HFF-Myc (cell line): ENCODE measurements around the gene CHMP5.

Experiments used
- DNase-seq: peaks from one replicate; pipeline ENCODE4 v3.0.0-alpha.2; 2011; ENCODE audit warnings: low read depth; ENCODE audit errors: extremely low read depth
- H3K4me3 ChIP-seq: replicated peaks from 2 replicates; pipeline ENCODE4 v1.5.1; 2011; ENCODE audit warnings: low read depth, mild to moderate bottlenecking, control low read depth, low read length
- CTCF ChIP-seq: IDR thresholded peaks from 2 replicates; pipeline ENCODE4 v1.5.1; 2012; ENCODE audit warnings: mild to moderate bottlenecking, low read depth, low read length, control low read depth; ENCODE audit errors: missing control alignments

The CHMP5 gene

GRCh38 chr9:33227008-33227398 lies 37.8 kb upstream of the CHMP5 start:
- no peak overlapping the region for H3K4me3 ChIP-seq
- DNase-seq: no peak
- no peak for TF ChIP-seq CTCF

- DNase-seq: no peak
- no peak for TF ChIP-seq CTCF
- no peak overlapping the region for H3K4me3 ChIP-seq
These were observed 37.1 kb upstream of the CHMP5 start for GRCh38 chr9:33227741-33228140.

GRCh38 chr9:33228606-33229005 lies 36.2 kb upstream of the CHMP5 start:
- no peak overlapping the region for H3K4me3 ChIP-seq
- no peak for DNase-seq
- TF ChIP-seq CTCF: no peak

GRCh38 chr9:33229359-33230114 lies 35.3 kb upstream of the CHMP5 start:
- no peak for DNase-seq
- H3K4me3 ChIP-seq: no peak overlapping the region
- no peak for TF ChIP-seq CTCF

GRCh38 chr9:33230756-33231622 lies 33.9 kb upstream of the CHMP5 start:
- no peak overlapping the region for H3K4me3 ChIP-seq
- DNase-seq: no peak
- no peak for TF ChIP-seq CTCF

- TF ChIP-seq CTCF: no peak
- DNase-seq: no peak
- no peak overlapping the region for H3K4me3 ChIP-seq
These were observed 33.3 kb upstream of the CHMP5 start for GRCh38 chr9:33231623-33231942.
